ENCODE data around the gene PTOV1.

PTOV1 gene

DNA sequence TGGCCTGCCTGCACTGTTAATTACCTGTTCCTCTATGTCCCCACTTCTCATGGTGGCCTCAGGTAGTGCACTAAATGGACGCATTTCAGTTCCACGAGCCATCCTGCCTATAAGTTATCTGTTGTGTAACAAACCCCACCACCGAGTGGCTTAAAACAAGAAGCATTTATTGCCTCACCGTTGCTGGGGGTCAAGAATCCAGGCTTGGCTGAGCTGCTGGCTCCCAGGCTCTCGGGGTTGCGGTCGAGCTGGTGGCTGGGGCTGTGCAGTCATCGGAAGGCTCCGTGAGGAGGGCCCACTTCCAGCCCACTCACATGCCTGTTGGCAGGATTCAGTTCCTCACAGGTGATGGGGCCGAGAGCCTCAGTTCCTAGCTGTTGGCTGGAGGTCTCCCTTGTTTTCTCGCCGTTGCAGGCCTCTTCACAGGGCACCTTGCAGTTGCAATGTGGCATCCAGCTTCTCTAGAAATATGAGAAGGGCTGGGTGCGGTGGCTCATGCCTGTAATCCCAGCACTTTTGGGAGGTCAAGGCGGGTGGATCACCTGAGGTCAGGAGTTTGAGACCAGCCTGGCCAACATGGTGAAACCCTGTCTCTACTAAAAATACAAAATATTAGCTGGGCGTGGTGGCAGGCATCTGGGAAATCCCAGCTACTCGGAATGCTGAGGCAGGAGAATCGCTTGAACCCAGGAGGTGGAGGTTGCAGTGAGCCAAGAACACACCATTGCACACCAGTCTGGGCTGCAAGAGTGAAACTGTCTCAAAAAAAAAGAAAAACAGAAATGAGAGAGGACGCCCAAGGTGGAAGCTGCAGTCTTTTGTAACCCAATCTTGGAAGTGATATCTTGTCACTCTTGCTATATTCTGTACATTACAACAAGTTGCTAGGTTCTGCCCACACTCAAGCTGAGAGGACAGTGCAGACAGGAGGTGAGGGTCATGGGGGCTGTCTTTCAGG, 6.5 kb upstream of the PTOV1 start:
- DNase-seq (ENCODE audit: low spot score), result no peak

DNA sequence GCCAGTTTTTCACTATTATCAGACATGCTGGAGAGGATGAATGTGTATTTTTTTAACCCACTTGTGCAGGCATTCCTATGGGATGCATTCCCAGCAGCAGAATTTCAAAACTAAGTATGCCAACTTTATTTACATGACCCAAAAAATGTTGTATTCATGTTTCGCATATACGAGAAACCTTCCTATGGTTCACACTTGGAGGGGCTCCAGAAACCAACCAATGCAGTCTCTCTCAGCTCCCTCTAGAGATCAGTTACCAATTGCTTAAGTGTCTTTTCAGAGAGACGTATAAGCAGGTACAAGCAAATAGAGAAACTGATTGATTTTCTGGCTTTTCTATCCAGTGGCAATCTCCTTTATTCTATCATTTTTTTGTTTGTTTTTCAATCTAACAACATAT, 5.5 kb upstream of the PTOV1 start:
- no peak for DNase-seq (ENCODE audit: low spot score)

DNA sequence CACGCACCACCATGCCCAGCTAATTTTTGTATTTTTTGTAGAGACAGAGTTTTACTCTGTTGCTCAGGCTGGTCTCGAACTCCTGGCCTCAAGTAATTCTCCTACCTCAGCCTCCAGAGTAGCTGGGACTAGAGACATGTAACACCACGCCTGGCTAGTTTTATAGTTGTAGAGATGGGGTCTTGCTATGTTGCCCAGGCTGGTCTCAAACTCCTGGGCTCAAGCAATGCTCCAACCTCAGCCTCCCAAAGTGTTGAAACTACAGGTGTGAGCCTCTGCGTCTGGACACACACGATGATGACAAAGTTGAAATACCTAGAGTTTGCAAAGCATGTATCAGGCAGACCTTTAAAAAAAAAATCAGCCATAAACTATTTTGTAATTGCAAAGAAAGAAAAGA, 4.6 kb upstream of the PTOV1 start:
- no peak for DNase-seq (ENCODE audit: low spot score)

DNA sequence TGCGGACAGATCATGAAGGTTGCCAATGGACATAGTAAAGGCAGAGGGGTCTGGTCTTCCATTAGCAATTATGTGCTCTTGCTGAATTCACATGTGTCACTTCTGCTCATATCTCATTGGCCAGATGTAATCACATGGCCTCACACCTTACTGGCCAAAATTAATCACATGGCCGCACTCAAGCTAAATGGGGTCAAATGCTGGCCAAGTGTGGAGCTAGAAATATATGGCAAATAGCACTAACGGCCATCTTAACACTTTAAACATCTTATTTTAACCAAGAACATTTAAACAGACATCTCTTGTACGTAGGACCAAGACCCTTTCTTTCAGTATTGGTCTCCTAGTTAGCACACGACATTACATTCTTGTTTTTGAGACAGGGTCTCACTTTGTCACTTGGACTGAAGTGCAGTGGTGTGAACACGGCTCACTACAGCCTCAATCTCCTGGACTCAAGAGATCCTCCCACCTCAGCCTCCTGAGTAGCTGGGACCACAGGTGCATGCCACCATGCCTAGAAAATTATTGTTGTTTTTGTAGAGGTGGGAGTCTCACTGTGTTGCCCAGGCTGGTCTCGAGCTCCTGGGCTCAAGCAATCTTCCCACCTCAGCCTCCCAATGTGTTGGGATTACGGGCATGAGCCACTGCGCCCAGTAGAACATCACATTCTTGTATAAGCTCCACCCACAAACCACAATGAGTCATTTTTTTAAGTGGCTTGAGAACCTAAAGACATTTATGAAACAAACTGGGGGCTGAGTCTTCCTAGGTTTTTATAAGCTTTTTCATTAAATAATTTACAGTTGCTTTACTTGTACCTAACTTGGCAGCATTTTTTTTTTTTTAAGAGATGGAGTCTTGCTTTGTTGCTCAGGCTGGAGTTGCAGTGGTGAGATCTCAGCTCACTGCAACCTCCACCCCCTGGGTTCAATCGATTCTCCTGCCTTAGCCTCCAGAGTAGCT, 2.9 kb upstream of the PTOV1 start:
- peak; percentile 34 for DNase-seq (ENCODE audit: low spot score)

DNA sequence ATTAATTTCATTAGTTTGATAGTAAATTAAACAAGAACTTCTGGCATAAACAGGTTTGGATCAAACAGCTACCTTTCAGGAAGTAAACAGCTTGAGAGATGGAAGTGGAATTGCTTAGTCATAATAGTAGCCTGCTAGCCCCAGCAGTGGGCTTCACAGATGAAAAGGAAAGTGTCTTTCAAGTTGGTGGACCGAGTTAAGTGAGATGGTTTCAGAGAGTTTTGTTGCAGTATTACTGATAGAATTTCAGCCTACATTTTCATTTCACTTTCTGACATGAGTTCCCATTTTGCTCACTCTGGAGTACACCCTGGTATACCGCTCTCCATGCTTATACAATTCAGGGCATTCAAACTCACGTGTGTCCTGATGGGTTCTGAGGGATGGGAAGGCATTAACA, 2.0 kb upstream of the PTOV1 start:
- no peak for DNase-seq (ENCODE audit: low spot score)

DNA sequence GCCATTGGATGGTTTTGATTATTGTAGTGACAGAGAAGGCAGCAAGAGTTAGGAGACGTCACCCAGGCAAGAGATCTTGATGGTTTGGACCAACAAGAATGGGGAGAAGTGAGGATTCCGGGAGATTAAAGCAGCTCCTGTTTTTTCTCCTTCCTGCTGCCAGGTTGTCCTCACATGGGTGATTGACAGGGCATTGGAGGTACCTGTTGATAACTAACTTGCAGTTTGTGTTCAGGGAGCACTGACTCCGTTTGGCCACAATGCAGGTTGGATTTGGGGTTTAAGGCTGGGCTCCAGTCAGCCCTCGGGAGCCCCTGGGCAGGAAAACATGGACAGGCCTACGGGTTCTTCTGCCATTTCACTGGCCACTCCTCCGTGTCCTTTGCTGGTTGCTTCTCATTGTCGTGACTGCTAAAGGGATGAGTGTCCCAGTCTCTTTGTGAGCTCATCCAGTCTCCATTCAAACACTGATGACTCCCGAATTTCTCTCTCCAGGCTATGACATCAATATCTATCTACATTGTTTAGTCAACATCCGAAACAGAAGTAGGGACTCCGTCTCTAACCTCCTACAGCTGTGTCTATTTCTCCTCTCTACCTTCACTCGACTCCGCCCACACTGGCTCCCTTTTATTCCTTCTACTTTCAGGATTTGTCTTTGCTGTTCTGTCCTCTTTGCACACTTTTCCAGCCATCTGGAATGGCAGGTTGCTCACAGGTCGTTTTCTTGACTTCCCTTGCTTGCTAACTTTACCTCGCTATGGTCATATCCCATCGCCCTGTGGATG, 1.3 kb upstream of the PTOV1 start:
- no peak for DNase-seq (ENCODE audit: low spot score)

DNA sequence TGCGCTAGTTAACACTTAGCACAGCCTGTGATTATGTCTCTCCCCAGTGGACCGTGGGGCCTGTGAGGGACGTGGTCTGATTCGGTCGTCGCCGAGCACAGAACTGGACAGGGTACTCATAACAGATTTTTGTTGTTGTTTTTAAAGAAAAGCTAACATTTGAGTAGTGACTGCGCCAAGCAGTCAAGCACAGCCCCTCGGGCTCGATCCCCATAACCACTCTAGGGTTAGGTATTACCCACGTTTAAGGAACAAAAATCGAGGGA, 805 bp upstream of the PTOV1 start:
- DNase-seq (ENCODE audit: low spot score), result no peak

DNA sequence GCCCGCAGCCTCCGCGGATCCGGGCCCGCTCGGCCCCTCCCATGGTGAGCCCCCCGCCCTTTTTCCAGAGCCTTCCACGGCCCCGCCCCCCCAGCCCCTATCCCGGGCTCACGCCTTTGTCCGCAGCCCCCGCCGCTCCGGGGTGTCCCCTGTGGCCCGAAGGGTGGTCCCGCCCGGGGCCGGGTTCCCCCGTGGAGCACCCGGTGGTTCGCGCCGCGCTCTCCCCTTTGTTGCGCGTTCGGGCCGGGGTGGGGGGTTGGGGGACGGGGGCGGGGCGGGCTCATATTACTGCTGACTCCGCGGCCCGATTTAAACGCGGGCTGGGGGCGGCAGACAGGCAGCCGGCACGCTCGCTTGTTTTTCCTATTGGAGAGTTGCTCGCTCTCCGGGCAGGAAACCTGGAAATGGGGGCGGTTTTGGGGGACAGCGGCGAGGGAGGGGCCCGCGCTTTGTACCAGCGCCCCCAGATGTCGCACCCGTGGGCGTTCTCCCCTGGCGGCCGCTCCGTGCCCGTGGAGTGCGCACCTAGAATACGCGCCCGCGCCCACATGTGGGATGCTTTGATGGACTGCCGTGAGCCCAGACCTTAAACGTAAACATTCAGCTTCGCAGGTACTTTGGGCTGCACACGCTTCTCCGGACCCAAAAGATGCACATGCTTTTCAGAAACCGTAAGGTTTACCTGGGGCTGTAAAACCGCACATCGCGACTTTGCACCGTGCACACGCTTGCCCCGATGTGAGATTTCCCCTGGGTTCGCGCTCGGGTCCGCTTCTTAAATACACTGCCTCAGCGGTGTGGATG, 699 bp downstream of the PTOV1 start:
- peak; percentile 44 for DNase-seq (ENCODE audit: low spot score)

DNA sequence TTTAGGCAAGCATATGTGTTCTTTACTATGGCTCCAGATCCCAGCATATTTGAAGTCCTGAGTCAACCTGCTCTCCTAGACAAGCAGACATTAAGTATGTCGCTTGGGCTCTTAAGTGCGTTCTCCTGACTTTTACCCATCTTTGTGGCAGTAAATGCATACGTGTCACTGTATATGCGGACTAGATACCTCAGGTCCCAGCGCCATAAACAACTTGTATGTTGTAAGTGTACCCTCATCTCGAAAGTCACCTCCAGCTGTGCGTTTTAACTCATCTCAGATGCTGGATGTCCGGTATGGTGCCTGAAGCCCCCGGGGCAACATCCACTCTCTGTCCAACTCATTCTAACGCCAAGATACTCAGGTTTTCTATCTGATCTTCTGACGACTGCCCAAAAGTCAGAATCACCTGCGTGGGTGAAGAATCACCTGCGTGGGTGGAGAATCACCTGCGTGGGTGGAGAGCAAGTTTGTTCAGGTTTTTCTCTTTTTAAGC, 1.7 kb downstream of the PTOV1 start:
- no peak for DNase-seq (ENCODE audit: low spot score)

DNA sequence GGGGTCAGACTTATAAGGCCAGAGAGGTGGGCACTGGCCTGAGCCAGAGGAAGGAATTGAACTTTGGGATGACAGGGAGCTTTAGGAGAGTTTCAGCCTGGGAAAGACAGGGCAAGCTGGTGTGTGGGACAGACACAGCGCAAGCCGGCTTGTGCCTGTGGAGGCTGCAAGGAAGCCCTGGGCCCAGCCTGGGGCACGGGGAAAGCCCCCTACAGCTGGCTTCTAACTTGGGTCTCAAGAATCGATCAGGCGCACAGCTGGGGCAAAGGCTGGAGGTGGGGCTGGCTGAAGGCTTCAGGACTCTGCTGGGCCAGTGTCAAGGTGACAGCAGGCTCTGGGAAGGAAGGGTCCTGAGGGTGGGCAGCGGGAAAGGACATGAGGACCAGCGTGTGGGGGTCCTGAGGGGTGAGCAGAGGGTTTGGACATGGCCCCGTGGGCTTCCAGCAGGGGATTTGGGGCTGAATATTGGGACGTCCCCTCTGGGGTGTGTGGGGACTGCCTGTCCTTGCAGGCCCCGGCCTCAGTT, 3.0 kb downstream of the PTOV1 start:
- DNase-seq (ENCODE audit: low spot score), result no peak

DNA sequence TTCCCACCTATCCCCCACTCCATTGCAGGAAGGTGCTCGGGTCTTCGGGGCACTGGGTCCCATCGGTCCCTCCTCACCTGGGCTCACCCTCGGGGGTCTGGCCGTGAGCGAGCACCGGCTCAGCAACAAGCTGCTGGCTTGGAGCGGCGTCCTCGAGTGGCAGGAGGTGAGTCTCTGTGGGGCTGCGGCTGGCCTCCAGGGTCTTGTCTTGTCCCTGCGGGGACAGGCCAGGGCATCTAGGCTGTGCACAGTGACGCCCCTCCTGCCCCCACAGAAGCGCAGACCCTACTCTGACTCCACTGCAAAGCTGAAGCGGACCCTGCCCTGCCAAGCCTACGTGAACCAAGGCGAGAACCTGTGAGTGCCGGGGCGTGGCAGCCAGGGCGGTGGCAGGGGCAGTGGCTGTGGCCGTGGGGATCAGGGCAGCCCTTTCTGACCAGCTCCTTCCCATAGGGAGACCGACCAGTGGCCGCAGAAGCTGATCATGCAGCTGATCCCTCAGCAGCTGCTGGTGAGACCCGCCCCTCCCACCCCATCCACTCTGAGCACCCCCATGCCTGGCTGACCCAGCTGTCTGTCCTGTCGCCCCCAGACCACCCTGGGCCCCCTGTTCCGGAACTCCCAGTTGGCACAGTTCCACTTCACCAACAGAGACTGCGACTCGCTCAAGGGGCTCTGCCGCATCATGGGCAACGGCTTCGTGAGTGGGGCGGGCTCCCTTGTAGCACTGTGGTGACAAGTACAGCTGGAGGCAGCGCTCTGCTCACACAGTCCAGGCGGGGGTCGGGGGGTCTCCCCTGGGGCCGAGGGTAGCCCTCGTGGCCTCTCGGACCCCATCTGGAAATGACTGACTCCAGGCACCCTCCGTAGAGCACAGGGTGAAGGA, 3.7 kb downstream of the PTOV1 start:
- DNase-seq (ENCODE audit: low spot score), result no peak

DNA sequence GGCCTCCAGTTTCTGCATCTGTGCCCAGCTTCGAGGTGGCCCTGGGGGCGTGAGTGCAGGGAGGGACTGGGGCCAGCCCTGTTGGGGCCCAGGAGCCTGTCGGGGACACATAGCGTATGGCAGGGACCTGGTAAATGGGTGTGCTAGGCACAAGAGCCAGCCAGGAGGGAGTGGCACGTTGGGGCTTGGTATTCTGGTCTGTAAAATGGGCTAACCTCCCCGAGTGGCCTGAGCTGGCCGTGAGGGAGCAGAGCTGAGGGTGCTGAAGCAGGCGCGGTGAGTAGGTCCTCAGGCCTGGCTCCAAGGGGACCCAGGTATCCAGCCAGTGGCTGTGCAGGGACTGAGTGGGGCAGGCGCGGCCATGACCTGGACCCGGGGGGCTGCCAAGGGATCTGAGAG, 4.3 kb downstream of the PTOV1 start:
- no peak for DNase-seq (ENCODE audit: low spot score)

DNA sequence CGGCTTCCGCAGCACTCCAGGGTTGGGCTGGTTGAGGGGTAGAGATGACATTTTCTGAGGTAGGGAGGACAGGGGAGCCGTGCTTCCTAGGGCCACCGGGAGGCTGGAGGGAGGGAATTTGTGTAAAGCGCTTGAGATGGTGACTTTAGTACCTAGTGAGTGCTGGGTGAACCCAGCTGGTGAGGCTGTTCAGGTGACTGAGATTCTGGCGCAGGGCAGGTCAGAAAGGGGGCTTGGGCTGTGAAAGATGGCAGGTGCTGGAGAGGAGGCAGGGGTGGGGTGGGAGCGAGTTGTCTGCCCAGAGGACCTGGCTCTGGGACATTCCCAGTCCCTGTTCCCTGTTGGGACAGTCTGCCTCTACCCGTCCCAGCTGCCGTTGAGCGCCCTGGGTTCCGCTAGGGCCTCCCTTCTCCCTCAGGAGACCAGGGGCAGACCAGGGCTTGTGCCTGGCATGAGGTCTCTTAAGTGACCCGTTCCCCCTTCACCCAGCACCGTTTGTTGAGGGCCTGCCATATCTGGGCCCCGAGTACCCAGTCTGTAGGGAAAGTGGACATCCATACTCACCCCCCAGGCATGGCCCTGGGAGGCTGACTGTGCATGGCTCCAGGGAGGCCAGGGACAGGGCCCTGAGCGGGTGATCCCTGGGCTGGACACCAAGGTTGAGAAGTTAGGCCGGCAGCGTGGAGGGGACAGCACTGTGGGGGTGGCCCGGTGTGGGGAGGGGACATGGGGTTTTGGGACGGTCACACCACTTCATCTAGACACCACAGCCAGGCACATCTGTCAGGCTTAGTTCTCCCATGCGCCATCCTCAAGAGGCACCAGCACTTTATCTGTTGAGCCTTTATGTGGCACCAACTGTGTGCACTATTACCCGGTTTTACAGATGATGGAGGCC, 5.0 kb downstream of the PTOV1 start:
- no peak for DNase-seq (ENCODE audit: low spot score)

DNA sequence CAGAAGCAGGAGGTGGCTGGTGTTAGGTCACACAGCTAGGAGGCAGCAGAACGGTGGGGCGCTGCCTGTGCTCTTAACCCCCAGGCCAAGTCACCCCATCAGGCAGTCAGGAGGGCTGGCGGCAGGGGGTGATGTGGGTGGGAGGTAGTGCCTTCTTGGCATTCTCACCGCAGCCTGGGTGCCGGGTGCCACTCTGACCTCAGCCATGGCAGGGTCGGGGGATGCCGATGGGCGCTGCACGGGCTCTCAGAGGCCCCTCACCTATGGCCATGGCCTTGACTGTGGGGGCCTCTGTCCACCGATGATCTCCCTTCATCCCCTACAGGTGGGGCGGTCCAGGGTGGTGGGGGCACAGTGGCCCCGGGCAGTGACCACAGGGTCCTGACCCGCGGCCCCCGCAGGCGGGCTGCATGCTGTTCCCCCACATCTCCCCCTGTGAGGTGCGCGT, 5.6 kb downstream of the PTOV1 start:
- no peak for DNase-seq (ENCODE audit: low spot score)

DNA sequence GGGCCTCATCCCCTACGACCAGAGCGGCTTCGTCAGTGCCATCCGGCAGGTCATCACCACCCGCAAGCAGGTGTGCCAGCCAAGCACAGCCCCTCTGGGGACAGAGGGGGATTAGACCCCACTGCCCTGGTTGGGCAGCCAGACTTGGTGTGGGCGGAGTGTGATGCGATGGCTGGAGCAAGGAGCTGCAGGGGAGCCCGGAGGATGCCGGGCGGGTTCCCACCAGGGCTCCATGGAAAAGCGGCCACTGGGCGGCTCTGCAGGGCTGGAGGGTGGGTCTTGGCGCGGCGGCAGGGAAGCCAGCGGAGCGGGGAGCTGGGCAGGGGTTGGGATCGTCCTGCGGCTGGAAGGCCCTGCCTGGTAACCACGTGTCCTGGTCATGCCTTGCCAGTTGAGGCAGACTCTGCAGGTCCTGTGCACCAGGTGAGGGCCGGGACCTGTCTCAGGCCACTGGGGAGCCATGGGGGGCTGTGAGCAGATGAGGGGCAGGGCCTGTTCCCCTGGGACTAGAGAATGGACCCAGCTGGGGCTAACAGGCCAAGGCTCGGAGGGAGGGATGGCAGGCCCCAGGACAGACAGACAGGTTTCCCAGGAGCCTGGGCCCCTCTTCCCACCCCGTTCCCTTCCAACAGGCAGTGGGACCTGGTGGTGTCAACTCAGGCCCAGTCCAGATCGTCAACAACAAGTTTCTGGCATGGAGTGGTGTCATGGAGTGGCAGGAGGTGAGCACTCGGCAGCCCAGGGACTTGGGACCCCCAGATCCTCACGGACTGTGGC, 6.3 kb downstream of the PTOV1 start:
- no peak for DNase-seq (ENCODE audit: low spot score)

DNA sequence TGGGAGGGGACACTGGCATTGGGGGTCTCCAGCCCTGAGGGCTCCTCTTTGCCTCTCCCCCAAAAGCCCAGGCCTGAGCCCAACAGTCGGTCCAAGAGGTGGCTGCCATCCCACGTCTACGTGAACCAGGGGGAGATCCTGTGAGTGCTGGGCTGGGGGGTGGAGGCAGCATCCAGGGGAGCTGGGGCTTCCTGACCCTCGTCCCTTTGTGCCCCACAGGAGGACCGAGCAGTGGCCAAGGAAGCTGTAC, 6.8 kb downstream of the PTOV1 start:
- DNase-seq (ENCODE audit: low spot score), result no peak

DNA sequence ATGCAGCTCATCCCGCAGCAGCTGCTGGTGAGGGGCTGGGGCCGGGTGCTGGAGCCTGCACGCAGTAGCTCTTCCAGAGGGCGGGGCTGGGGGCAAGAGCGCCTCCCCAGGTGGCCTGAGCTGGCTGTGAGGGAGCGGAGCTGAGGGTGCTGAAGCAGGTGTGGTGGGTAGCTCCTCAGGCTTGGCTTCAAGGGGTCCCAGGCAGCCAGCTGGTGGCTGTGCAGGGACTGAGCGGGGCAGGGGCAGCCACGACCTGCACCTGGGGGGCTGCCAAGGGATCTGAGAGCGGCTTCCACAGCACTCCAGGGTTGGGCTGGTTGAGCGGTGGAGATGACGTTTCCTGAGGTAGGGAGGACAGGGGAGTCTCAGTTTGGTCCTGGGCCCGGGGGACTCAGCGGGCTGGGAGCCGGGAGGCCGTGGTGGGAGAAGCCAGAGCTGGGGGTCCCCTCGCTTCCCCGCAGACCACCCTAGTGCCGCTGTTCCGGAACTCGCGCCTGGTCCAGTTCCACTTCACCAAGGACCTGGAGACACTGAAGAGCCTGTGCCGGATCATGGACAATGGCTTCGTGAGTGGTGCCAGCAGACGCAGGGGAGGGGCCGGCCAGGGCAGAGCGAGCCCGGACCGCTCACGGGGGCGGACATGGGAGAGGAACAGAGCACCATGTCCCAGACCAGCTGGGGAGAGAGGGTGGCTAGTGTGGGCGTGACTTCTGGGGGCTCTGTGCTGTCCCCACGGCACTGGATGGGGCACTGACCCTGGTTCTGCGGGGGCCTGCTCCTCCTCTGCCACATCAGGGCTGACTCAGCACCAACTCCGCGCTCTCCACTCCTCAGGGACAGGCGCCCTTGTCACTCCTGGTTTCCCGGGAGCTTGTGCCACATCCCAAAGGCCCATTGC, 7.4 kb downstream of the PTOV1 start:
- DNase-seq (ENCODE audit: low spot score), result no peak

All from AG20443 (cell line).